HepG2 (cell line): ENCODE data around the gene WWC2. TPM values are rescaled to one million over a fixed set of nuclear protein-coding genes. Genes with fewer than 3 reads are reported as not detected.

Experiments
- AGO1 ChIP-seq: fragments of 200-400 bp; formaldehyde crosslinking; IDR thresholded peaks from 2 replicates; pipeline ENCODE4 v1.6.1; 2017; ENCODE audit warnings: mild to moderate bottlenecking, low read depth, low read length, moderate library complexity; ENCODE audit not compliant: poor library complexity, severe bottlenecking
- BCL6 ChIP-seq: IDR thresholded peaks from 2 replicates; pipeline ENCODE4 v1.6.1; 2016; ENCODE audit warnings: missing genetic modification reagents, missing compliant biosample characterization
- HNF1A ChIP-seq, 2 experiments: sonication (generic) in 1 of 2; formaldehyde crosslinking in 1 of 2; IDR thresholded peaks; 2 replicates each; pipeline versions ENCODE4 v1.4.0 to v1.6.1; 2016 to 2020; ENCODE audit warnings: borderline replicate concordance in 1 of 2, low read depth in 1 of 2, mild to moderate bottlenecking in 1 of 2, missing genetic modification reagents in 1 of 2
- HNRNPLL ChIP-seq: fragments of 200-400 bp; formaldehyde crosslinking; IDR thresholded peaks from 2 replicates; pipeline ENCODE4 v1.6.1; 2017; ENCODE audit warnings: mild to moderate bottlenecking, low read depth, low read length; ENCODE audit not compliant: poor library complexity, severe bottlenecking
- MED1 ChIP-seq: sonication (generic); formaldehyde crosslinking; IDR thresholded peaks from 2 replicates; pipeline ENCODE4 v1.4.0; 2020; ENCODE audit warnings: missing genetic modification reagents
- PRDM4 ChIP-seq: sonication (generic); formaldehyde crosslinking; IDR thresholded peaks from 2 replicates; pipeline ENCODE4 v1.9.0; 2021; ENCODE audit warnings: missing genetic modification reagents, borderline replicate concordance
- REL ChIP-seq: sonication (generic); formaldehyde crosslinking; conservative IDR thresholded peaks from 2 replicates; pipeline ENCODE4 v1.8.0; 2022; ENCODE audit warnings: mild to moderate bottlenecking, missing genetic modification reagents, moderate library complexity
- SRY ChIP-seq: sonication (generic); formaldehyde crosslinking; IDR thresholded peaks from 2 replicates; pipeline ENCODE4 v1.8.0; 2022; ENCODE audit warnings: mild to moderate bottlenecking, missing genetic modification reagents
- YY1 ChIP-seq: IDR thresholded peaks from 2 replicates; pipeline ENCODE4 v1.6.1; 2011; ENCODE audit warnings: low read length, low read depth, moderate library complexity, mild to moderate bottlenecking; ENCODE audit not compliant: insufficient read depth, insufficient replicate concordance
- ZNF446 ChIP-seq: sonication (generic); formaldehyde crosslinking; IDR thresholded peaks from 2 replicates; pipeline ENCODE4 v1.5.0; 2020; ENCODE audit warnings: mild to moderate bottlenecking, missing genetic modification reagents
- ZNF460 ChIP-seq: sonication (generic); formaldehyde crosslinking; IDR thresholded peaks from 2 replicates; pipeline ENCODE4 v1.5.1; 2020; ENCODE audit warnings: missing genetic modification reagents, mild to moderate bottlenecking, borderline replicate concordance
- ZNF598 ChIP-seq: sonication (generic); formaldehyde crosslinking; IDR thresholded peaks from 2 replicates; pipeline ENCODE4 v1.5.1; 2020; ENCODE audit warnings: mild to moderate bottlenecking, missing genetic modification reagents, borderline replicate concordance
- ZNF670 ChIP-seq: sonication (generic); formaldehyde crosslinking; IDR thresholded peaks from 2 replicates; pipeline ENCODE4 v1.8.0; 2022; ENCODE audit warnings: mild to moderate bottlenecking, missing genetic modification reagents, borderline replicate concordance
- ZSCAN12 ChIP-seq: sonication (generic); formaldehyde crosslinking; IDR thresholded peaks from 2 replicates; pipeline ENCODE4 v1.9.0; 2021; ENCODE audit warnings: mild to moderate bottlenecking, missing genetic modification reagents
- ZSCAN25 ChIP-seq: sonication (generic); formaldehyde crosslinking; IDR thresholded peaks from 2 replicates; pipeline ENCODE4 v1.8.0; 2022; ENCODE audit warnings: mild to moderate bottlenecking, missing genetic modification reagents
- ZSCAN31 ChIP-seq: sonication (generic); formaldehyde crosslinking; IDR thresholded peaks from 2 replicates; pipeline ENCODE4 v1.5.0; 2020; ENCODE audit warnings: low read depth, mild to moderate bottlenecking, missing genetic modification reagents
- polyA plus RNA-seq, 8 experiments: library from polyadenylated mRNA; depleted of rRNA in 3 of 8; stranded (reverse) in 7 of 8; unstranded in 1 of 8; fragments of >200 nt; fragmentation: Illumina TruSeq in 4 of 8; extraction: Trizol in 4 of 8; gene quantifications; 2 replicates each; pipeline versions ENCODE4 v1.2.1 to v1.2.3, GENCODE V29; 2011 to 2016; ENCODE audit warnings: low read depth in 4 of 8, missing spikeins in 1 of 8, mixed read lengths in 1 of 8; ENCODE audit not compliant: insufficient read depth in 1 of 8
- total RNA-seq, 5 experiments: library from RNA; depleted of rRNA; stranded (reverse); fragments of >200 nt; fragmentation: Illumina TruSeq; extraction: Trizol; gene quantifications; 2 replicates each; pipeline ENCODE4 v1.2.3, GENCODE V29; 2016; ENCODE audit warnings: low read depth in 1 of 5
- TF ChIP-seq, protein P1 (sequence below): IDR thresholded peaks from 2 replicates; pipeline ENCODE4 v1.6.1; 2018; ENCODE audit warnings: missing genetic modification reagents
- TF ChIP-seq, protein P2 (sequence below): sonication (generic); formaldehyde crosslinking; IDR thresholded peaks from 2 replicates; pipeline ENCODE4 v1.5.0; 2020; ENCODE audit warnings: missing genetic modification reagents
- TF ChIP-seq, protein P3 (sequence below): sonication (generic); formaldehyde crosslinking; IDR thresholded peaks from 2 replicates; pipeline ENCODE4 v1.4.0; 2020; ENCODE audit warnings: missing genetic modification reagents

WWC2 gene
- total and polyA plus RNA-seq, 2 of the 13 experiments (the other 11 are each of a cell fraction or from before 2014, with no cell fraction given) = 40.0 to 50.1 TPM

DNA sequence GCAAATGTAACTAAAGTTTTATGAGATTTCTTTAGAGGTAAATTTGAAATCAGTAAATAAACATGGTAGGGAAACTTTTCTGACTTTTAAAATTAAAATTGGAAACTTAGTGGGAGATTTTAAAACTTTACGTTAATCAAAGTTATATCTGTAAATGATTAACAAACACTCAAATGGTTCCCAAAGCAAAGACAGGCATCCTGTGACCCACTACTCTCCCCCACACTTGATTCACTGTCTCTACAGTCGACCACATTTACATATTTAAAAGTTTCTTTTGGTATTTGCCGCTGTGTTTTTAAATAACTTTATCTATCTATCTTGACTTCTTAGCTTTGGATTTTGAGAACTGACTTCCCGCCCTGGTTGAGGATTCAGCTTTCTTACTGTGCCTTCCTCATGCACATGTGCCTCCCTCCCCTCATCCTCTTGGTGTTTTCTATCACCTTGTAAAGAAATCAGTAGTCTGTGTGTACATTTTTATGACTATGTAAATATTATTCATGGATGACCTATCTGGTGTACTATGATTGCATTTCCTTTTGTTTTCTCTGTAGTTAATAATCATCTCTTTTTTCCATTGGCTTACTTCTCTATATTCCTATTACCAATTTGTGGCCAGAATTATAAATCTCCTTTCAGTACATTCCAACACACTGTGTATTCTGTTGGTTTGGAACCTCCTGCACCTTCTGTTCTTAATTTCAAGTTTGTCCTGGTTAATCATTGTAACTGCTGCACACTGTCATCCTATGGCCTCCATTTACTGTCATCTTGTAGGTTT is 72.6 kb downstream of the WWC2 start (continued):
- TF ChIP-seq PRDM4 (CRISPR knock-in tag) (no peak), ZNF670 (no peak), HNF1A (IDR thresholded peaks at IDR 0.05; ENCODE audit: low read depth) (peak; percentile 78), HNF1A (CRISPR knock-in tag; IDR thresholded peaks at IDR 0.05; ENCODE audit: borderline replicate concordance) (peak; percentile 35; the same call in 1 of the 2 replicates), YY1 (no peak), ZNF598 (no peak), ZSCAN31 (CRISPR knock-in tag) (no peak), ZNF460 (CRISPR knock-in tag) (no peak), MED1 (CRISPR knock-in tag) (no peak), BCL6 (CRISPR knock-in tag) (peak; percentile 33; the same call in 1 of the 2 replicates), REL (no peak), ZSCAN12 (CRISPR knock-in tag) (no peak), ZNF446 (CRISPR knock-in tag) (no peak), SRY (no peak), ZSCAN25 (CRISPR knock-in tag) (no peak), HNRNPLL (no peak), AGO1 (no peak)
- TF ChIP-seq, protein P1, sequence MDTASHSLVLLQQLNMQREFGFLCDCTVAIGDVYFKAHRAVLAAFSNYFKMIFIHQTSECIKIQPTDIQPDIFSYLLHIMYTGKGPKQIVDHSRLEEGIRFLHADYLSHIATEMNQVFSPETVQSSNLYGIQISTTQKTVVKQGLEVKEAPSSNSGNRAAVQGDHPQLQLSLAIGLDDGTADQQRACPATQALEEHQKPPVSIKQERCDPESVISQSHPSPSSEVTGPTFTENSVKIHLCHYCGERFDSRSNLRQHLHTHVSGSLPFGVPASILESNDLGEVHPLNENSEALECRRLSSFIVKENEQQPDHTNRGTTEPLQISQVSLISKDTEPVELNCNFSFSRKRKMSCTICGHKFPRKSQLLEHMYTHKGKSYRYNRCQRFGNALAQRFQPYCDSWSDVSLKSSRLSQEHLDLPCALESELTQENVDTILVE (CRISPR knock-in tag) = 0 out of 2 replicates have a peak, but pooled peaks have one; percentile 16
- TF ChIP-seq, protein P2, sequence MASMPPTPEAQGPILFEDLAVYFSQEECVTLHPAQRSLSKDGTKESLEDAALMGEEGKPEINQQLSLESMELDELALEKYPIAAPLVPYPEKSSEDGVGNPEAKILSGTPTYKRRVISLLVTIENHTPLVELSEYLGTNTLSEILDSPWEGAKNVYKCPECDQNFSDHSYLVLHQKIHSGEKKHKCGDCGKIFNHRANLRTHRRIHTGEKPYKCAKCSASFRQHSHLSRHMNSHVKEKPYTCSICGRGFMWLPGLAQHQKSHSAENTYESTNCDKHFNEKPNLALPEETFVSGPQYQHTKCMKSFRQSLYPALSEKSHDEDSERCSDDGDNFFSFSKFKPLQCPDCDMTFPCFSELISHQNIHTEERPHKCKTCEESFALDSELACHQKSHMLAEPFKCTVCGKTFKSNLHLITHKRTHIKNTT = no peak
- TF ChIP-seq, protein P3, sequence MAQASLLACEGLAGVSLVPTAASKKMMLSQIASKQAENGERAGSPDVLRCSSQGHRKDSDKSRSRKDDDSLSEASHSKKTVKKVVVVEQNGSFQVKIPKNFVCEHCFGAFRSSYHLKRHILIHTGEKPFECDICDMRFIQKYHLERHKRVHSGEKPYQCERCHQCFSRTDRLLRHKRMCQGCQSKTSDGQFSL (CRISPR knock-in tag) = no peak
